GM12878 (cell line): ENCODE results near the gene DMKN.

Source experiments
- BCL11A ChIP-seq: IDR thresholded peaks from 2 replicates; pipeline ENCODE4 v1.6.1; 2011; ENCODE audit warnings: low read depth, low read length
- BCLAF1 ChIP-seq: fragments of 450-650 bp; IDR thresholded peaks from 2 replicates; pipeline ENCODE4 v1.6.1; 2017; ENCODE audit warnings: antibody characterized with exemption, mild to moderate bottlenecking, moderate library complexity
- BRCA1 ChIP-seq: IDR thresholded peaks from 2 replicates; pipeline ENCODE4 v1.6.1; 2011; ENCODE audit warnings: low read depth, low read length, improper control_type of control experiment
- CTCF ChIP-seq, 3 experiments: IDR thresholded peaks in 2 of 3; conservative IDR thresholded peaks in 1 of 3; 2 replicates each; pipeline ENCODE4 v1.5.1; 2011; ENCODE audit warnings: low read depth in 3 of 3, low read length in 3 of 3, mild to moderate bottlenecking in 3 of 3, control low read depth in 2 of 3, moderate library complexity in 2 of 3, inconsistent platforms in 1 of 3, mixed read lengths in 1 of 3; ENCODE audit not compliant: control insufficient read depth in 2 of 3, insufficient read depth in 1 of 3; ENCODE audit errors: extremely low read depth in 1 of 3
- EGR1 ChIP-seq, 2 experiments: IDR thresholded peaks; 1 replicate in 1 of 2; 2 replicates in 1 of 2; pipeline ENCODE4 v1.6.1; 2011 to 2012; ENCODE audit warnings: low read depth in 2 of 2, low read length in 2 of 2, borderline replicate concordance in 1 of 2, mild to moderate bottlenecking in 1 of 2, moderate library complexity in 1 of 2
- EP300 ChIP-seq, 2 experiments: fragments of 150-350 bp in 1 of 2; IDR thresholded peaks; 2 replicates each; pipeline ENCODE4 v1.6.1; 2011 to 2012; ENCODE audit warnings: low read depth in 2 of 2, low read length in 2 of 2, borderline replicate concordance in 1 of 2, improper control_type of control experiment in 1 of 2, inconsistent platforms in 1 of 2; ENCODE audit not compliant: control insufficient read depth in 1 of 2
- EZH2 ChIP-seq: IDR thresholded peaks from 2 replicates; pipeline ENCODE4 v1.6.1; 2012; ENCODE audit warnings: low read depth, mild to moderate bottlenecking, control low read depth, inconsistent platforms, low read length, borderline replicate concordance; ENCODE audit not compliant: control insufficient read depth
- NRF1 ChIP-seq: conservative IDR thresholded peaks from 2 replicates; pipeline ENCODE4 v1.6.1; 2011; ENCODE audit warnings: mild to moderate bottlenecking, low read depth, low read length, improper control_type of control experiment
- SP1 ChIP-seq: IDR thresholded peaks from one replicate; pipeline ENCODE4 v1.6.1; 2011; ENCODE audit warnings: low read depth, low read length
- SPI1 ChIP-seq: IDR thresholded peaks from 2 replicates; pipeline ENCODE4 v1.6.1; 2011; ENCODE audit warnings: low read depth, mild to moderate bottlenecking, low read length, moderate library complexity, borderline replicate concordance; ENCODE audit not compliant: insufficient read depth
- SREBF2 ChIP-seq: IDR thresholded peaks from 2 replicates; pipeline ENCODE4 v1.6.1; 2012; ENCODE audit warnings: mild to moderate bottlenecking, low read length
- TBL1XR1 ChIP-seq: IDR thresholded peaks from 2 replicates; pipeline ENCODE4 v1.6.1; 2012; ENCODE audit warnings: low read depth, low read length, improper control_type of control experiment
- ZNF687 ChIP-seq: fragments of 450-650 bp; IDR thresholded peaks from 2 replicates; pipeline ENCODE4 v1.6.1; 2017; ENCODE audit warnings: mild to moderate bottlenecking, moderate library complexity

GRCh38 chr19:35533201-35533821 is 19.9 kb upstream of the DMKN start, which contains the start of gene GAPDHS:
- TF ChIP-seq EP300 (IDR thresholded peaks at IDR 0.05; ENCODE audit: borderline replicate concordance in 1 of 2, control insufficient read depth in 1 of 2, low read depth in 2 of 2, low read length in 2 of 2), result no peak
- no peak for TF ChIP-seq EGR1 (IDR thresholded peaks at IDR 0.05; ENCODE audit: borderline replicate concordance in 1 of 2, low read depth in 2 of 2, low read length in 2 of 2)
- no peak for TF ChIP-seq EZH2
- TF ChIP-seq ZNF687, result no peak
- no peak for TF ChIP-seq BRCA1
- no peak for TF ChIP-seq SPI1
- TF ChIP-seq SREBF2, result no peak
- no peak for TF ChIP-seq CTCF (IDR thresholded peaks at IDR 0.05 in 2 of 3, conservative IDR thresholded peaks at IDR 0.05 in 1 of 3; ENCODE audit: control insufficient read depth in 2 of 3, extremely low read depth in 1 of 3, insufficient read depth in 1 of 3, low read depth in 3 of 3, low read length in 3 of 3)
- no peak for TF ChIP-seq SP1
- no peak for TF ChIP-seq BCLAF1
- TF ChIP-seq BCL11A, result no peak
- no peak for TF ChIP-seq NRF1
- TF ChIP-seq TBL1XR1, result no peak
